ENCODE results near the gene TSPAN9. TPM values are rescaled to one million over a fixed set of nuclear protein-coding genes. Genes with fewer than 3 reads are reported as not detected.

TSPAN9 gene
- total and polyA plus RNA-seq, 9 of the 15 experiments (the other 6 are each of a cell fraction or from before 2014, with no cell fraction given) = 0.23 to 2.1 (median 0.60) TPM; not detected in 2

- no peak overlapping the region for H3K9ac ChIP-seq (ENCODE audit: insufficient read depth in 1 of 2, low read depth in 2 of 2, low read length in 2 of 2)
- ATAC-seq (no peak), DNase-seq (ENCODE audit: extremely low read depth in 1 of 4, low spot score in 3 of 4) (no peak), FAIRE-seq (no peak)
- H3K9me3 ChIP-seq (replicated peaks; ENCODE audit: control insufficient read depth, insufficient read depth, low read depth, low read length) = no peaks in the 10 kb centered on the region
- H3K27ac ChIP-seq (ENCODE audit: extremely low read depth, low read depth, low read length) = no peak overlapping the region
- BruUV-seq (replicated peaks) = no TSS peak
- no peaks in the 10 kb centered on the region for H3K4me1 ChIP-seq (replicated peaks in 1 of 2; ENCODE audit: control insufficient read depth in 2 of 2, insufficient read depth in 2 of 2, low read length in 2 of 2)
- no peak overlapping the region for H3K4me3 ChIP-seq
- intact Hi-C loops (cut with micrococcal nuclease) = no loop called here
- H2AFZ ChIP-seq (ENCODE audit: low read depth, low read length) = no peak overlapping the region
- H3K27me3 ChIP-seq (ENCODE audit: control insufficient read depth in 2 of 2, insufficient read depth in 2 of 2, low read length in 2 of 2) = peaks cover 0 to 49% of the 10 kb centered on the region in 2 experiments; a peak in 2 of 5 replicates
- no peak overlapping the region for H3K4me2 ChIP-seq (ENCODE audit: insufficient read depth, low read length)
- H3K36me3 ChIP-seq (ENCODE audit: control insufficient read depth, insufficient read depth, low read length) = no peaks in the 10 kb centered on the region
- in situ Hi-C loops (cut with MboI) = no loop called here
- ChIA-PET CTCF (ENCODE audit: low intra/inter-chr PET ratio) (no interaction called here), POLR2A (no interaction called here)
- no peaks in the 10 kb centered on the region for H3K79me2 ChIP-seq (ENCODE audit: control insufficient read depth, insufficient read depth, low read length)
- no peaks in the 10 kb centered on the region for H4K20me1 ChIP-seq (replicated peaks; ENCODE audit: control insufficient read depth, insufficient read depth, low read length)
- 0% methylated on average over 4 of the region's 7 CpGs for WGBS (ENCODE audit: insufficient coverage, low coverage, missing lambda C conversion rate)
- H3K9me1 ChIP-seq (ENCODE audit: control insufficient read depth, insufficient read depth, low read length) = no peaks in the 10 kb centered on the region
- no peak for TF ChIP-seq ZBTB12 (CRISPR knock-in tag; IDR thresholded peaks at IDR 0.05)
- TF ChIP-seq TEAD2 (tag; IDR thresholded peaks at IDR 0.05) = no peak
- no peak for TF ChIP-seq SMARCA5 (IDR thresholded peaks at IDR 0.05)
- no peak for TF ChIP-seq BCLAF1 (IDR thresholded peaks at IDR 0.05; ENCODE audit: borderline replicate concordance in 1 of 2, control insufficient read depth in 1 of 2, low read depth in 2 of 2, low read length in 1 of 2)
- no peak for TF ChIP-seq ZFP91 (CRISPR knock-in tag; IDR thresholded peaks at IDR 0.05)
- TF ChIP-seq CBX5 (IDR thresholded peaks at IDR 0.05; ENCODE audit: borderline replicate concordance, low read depth) = no peak
- TF ChIP-seq ZNF407 (IDR thresholded peaks at IDR 0.05; ENCODE audit: low read depth) = no peak
- no peak for TF ChIP-seq U2AF1 (optimal IDR thresholded peaks at IDR 0.05; ENCODE audit: low read depth, low read length)
Observed at GRCh38 chr12:3285570-3285969, 208.4 kb downstream of the TSPAN9 start.

All from K562 (cell line).